A673 (cell line): ENCODE results near the gene RAB24.

Experiments
- CTCF ChIP-seq: fragments of 300-800, 200-600 bp; sonication (generic); conservative IDR thresholded peaks from 2 replicates; pipeline ENCODE4 v1.5.1; 2017; ENCODE audit warnings: low read depth, mild to moderate bottlenecking, antibody characterized with exemption, low read length, moderate library complexity, mixed read lengths
- EZH2 ChIP-seq: fragments of 200-600 bp; sonication (generic); IDR thresholded peaks from 2 replicates; pipeline ENCODE4 v1.6.1; 2017; ENCODE audit warnings: borderline replicate concordance, low read depth, mild to moderate bottlenecking, mixed read lengths, antibody characterized with exemption, low read length; ENCODE audit not compliant: poor library complexity, severe bottlenecking

- TF ChIP-seq CTCF = no peak
- TF ChIP-seq EZH2 = no peak
Measured at GRCh38 chr5:177264178-177264577, 39.3 kb downstream of the RAB24 start.
